A549 (cell line): ENCODE measurements around the gene LDLRAD3.

Experiments used
- CTCF ChIP-seq: fragments of >200 bp; sonication (Bioruptor Twin); formaldehyde crosslinking; IDR thresholded peaks from 3 replicates; pipeline ENCODE4 v1.5.1; 2016
- E2F6 ChIP-seq: IDR thresholded peaks from 2 replicates; pipeline ENCODE4 v1.6.1; 2012; ENCODE audit warnings: low read depth, borderline replicate concordance
- EP300 ChIP-seq, 2 experiments: fragments of >200 bp; sonication (Bioruptor Twin); formaldehyde crosslinking; IDR thresholded peaks; 2 replicates in 1 of 2; 3 replicates in 1 of 2; pipeline ENCODE4 v1.6.1; 2016 to 2017
- RARB ChIP-seq: fragments of 250-450 bp; sonication (Bioruptor Pico); IDR thresholded peaks from 2 replicates; pipeline ENCODE4 v1.8.0; 2021; ENCODE audit warnings: mild to moderate bottlenecking, moderate library complexity
- USF2 ChIP-seq: fragments of 450-650 bp; IDR thresholded peaks from 2 replicates; pipeline ENCODE4 v1.6.1; 2014; ENCODE audit warnings: antibody characterized with exemption

DNA sequence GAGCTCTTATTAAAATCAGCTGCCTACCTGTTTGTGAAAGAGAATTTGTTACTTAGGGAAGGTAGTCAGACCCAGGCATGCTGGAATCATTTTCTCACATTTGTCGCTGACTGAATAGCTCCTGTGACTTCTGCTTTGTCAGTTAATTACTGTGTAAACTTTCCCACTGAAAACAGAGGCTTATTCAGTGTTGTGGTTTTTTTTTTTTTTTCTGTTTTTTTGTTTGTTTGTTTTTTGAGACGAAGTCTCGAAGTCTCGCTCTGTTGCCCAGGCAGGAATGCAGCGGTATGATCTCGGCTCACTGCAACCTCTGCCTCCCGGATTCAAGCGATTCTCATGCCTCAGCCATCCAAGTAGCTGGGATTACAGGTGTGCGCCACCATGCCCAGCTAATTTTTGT, 5.6 kb upstream of the LDLRAD3 start:
- no peak for TF ChIP-seq USF2
- TF ChIP-seq EP300 (IDR thresholded peaks at IDR 0.05), result no peak
- no peak for TF ChIP-seq CTCF
- no peak for TF ChIP-seq E2F6
- TF ChIP-seq RARB, result no peak
